Measurements from ENCODE around the gene PYDC2. TPM values are rescaled to one million over a fixed set of nuclear protein-coding genes. Genes with fewer than 3 reads are reported as not detected.

The PYDC2 gene
- not detected for polyA plus RNA-seq

DNA sequence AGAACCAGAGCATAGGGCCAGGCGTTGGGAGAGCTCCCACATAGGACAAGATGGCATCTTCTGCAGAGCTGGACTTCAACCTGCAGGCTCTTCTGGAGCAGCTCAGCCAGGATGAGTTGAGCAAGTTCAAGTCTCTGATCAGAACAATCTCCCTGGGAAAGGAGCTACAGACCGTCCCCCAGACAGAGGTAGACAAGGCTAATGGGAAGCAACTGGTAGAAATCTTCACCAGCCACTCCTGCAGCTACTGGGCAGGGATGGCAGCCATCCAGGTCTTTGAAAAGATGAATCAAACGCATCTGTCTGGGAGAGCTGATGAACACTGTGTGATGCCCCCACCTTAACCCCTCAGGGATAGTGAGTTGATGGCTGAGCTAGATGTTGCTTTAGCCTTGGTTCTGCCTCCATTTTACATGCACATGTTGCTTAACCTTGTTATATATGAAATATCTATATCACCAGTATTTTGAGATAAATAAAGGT, at the start of gene PYDC2:
PYDC2 (plus strand) TSS at position 51 of the 483 bp plus-strand sequence; CDS start at position 51, 0 bp downstream.
- Mint-ChIP-seq H3K9me3 (peaks cover 0 to 2% (median 0%) of the 10 kb centered on the region in 3 donors), H3K4me3 (no peak within 1 kb of the TSS), H3K4me1 (no peaks in the 10 kb centered on the region), H3K36me3 (no peaks in the 10 kb centered on the region), H3K27me3 (peaks cover 4% of the 10 kb centered on the region), H3K27ac (no peak within 1 kb of the TSS)

- no peak overlapping the region for H3K4me3 Mint-ChIP-seq
- H3K4me1 Mint-ChIP-seq: peaks cover 4 to 7% (median 5%) of the 10 kb centered on the region in 3 donors
- H3K36me3 Mint-ChIP-seq: peaks cover 2% of the 10 kb centered on the region
- no peaks in the 10 kb centered on the region for H3K27me3 Mint-ChIP-seq
- peaks cover 0 to 5% (median 3%) of the 10 kb centered on the region in 3 donors for H3K9me3 Mint-ChIP-seq
- no peak overlapping the region for H3K27ac Mint-ChIP-seq
These were observed 48.2 kb upstream of the PYDC2 start for GRCh38 chr3:191412759-191413158.

- peaks cover 4 to 7% (median 5%) of the 10 kb centered on the region in 3 donors for H3K4me1 Mint-ChIP-seq
- H3K27ac Mint-ChIP-seq: no peak overlapping the region
- H3K36me3 Mint-ChIP-seq: peaks cover 2% of the 10 kb centered on the region
These were observed 46.7 kb upstream of the PYDC2 start for GRCh38 chr3:191414286-191414685.

DNA sequence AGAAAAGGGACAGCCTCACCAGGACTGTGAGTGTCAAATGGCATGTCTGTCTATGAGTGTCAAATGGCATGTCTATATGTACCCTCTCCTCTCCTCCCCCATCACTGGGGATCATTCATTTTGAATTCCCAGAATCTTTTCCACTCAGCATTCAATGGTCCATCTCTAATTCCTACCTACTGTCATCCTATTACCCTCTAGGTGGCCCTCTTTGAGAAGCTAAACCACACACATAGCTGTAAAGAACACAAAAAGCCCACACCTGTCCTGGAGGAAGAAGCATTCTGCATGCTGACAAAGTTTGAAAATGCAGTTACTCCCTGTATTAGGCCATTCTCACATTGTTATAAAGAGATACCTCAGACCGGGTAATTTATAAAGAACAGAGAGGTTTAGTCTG, 46.2 kb upstream of the PYDC2 start:
- Mint-ChIP-seq H3K4me3 (no peak overlapping the region), H3K27ac (no peak overlapping the region), H3K9me3 (peaks cover 0 to 5% (median 2%) of the 10 kb centered on the region in 3 donors), H3K4me1 (peaks cover 4 to 7% (median 5%) of the 10 kb centered on the region in 3 donors), H3K27me3 (peaks cover 1% of the 10 kb centered on the region), H3K36me3 (peaks cover 2% of the 10 kb centered on the region)

More at GRCh38 chr3:191414286-191414685, 46.7 kb upstream of the PYDC2 start:
- Mint-ChIP-seq H3K4me3 (no peak overlapping the region), H3K9me3 (peaks cover 0 to 5% (median 3%) of the 10 kb centered on the region in 3 donors), H3K27me3 (peaks cover 1% of the 10 kb centered on the region)

DNA sequence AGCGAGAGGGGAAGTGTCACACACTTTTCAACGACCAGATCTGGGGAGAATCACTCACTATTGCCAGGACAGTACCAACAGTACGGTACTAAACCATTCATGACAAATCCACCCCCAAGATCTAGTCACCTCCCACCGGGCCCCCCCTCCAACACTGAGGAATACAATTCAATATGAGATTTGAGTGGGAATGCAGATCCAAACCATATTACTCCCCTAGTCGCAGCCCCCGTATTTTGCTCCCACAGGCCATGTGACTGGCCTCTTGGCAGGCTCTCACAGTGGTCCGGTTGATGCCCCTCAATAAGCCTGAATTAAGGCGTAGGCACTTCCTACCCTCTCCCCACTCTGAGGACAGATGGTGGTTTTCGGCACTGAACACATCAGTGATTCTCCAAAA, 45.4 kb upstream of the PYDC2 start:
- Mint-ChIP-seq H3K27ac (peak overlapping the region in 2 of 3 donors; percentile 47 to 56), H3K4me1 (peaks cover 4 to 7% (median 5%) of the 10 kb centered on the region in 3 donors), H3K9me3 (peaks cover 0 to 3% (median 0%) of the 10 kb centered on the region in 3 donors), H3K27me3 (peaks cover 1% of the 10 kb centered on the region), H3K36me3 (no peaks in the 10 kb centered on the region), H3K4me3 (peak overlapping the region in 1 of 4 donors; percentile 68)

DNA sequence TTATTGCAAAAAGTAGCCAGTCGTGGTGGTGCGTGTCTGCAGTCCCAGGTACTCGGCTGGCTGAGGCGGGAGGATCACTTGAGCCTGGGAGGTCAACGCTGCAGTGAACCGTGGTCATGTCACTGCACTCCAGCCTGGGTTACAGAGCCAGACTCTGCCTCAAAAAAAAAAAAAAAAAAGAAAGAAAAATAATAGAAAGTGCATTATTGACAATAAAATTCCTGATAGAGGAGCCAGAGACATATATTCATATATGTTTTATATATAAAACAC, 43.6 kb upstream of the PYDC2 start:
- H3K27ac Mint-ChIP-seq: no peak overlapping the region
- H3K4me3 Mint-ChIP-seq: no peak overlapping the region
- H3K9me3 Mint-ChIP-seq: peaks cover 0 to 3% (median 0%) of the 10 kb centered on the region in 3 donors
- no peaks in the 10 kb centered on the region for H3K36me3 Mint-ChIP-seq
- H3K4me1 Mint-ChIP-seq: peaks cover 4 to 7% (median 7%) of the 10 kb centered on the region in 3 donors
- peaks cover 1% of the 10 kb centered on the region for H3K27me3 Mint-ChIP-seq

DNA sequence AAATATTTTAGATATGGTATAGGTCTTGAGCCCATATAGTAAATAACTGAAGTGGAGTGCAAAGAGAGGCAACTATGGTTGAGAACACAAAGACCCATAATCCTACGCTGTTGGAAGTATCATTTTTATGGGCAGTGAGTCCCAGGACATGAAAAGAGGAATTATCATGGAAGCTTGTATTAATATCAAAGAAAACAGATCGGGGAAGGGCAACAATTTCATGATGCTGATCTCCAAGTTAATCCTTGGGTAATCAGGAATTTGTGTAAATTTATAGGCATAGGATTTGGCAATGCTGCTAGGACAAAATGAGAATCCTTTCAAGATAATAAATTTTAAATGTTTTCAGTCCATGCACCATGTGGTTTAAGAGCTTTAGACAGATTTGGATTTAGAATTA, 40.2 kb upstream of the PYDC2 start:
- Mint-ChIP-seq H3K4me3 (no peak overlapping the region), H3K4me1 (peaks cover 3 to 4% (median 4%) of the 10 kb centered on the region in 3 donors), H3K9me3 (peaks cover 0 to 5% (median 0%) of the 10 kb centered on the region in 3 donors), H3K27me3 (peaks cover 3% of the 10 kb centered on the region), H3K27ac (no peak overlapping the region), H3K36me3 (no peaks in the 10 kb centered on the region)

DNA sequence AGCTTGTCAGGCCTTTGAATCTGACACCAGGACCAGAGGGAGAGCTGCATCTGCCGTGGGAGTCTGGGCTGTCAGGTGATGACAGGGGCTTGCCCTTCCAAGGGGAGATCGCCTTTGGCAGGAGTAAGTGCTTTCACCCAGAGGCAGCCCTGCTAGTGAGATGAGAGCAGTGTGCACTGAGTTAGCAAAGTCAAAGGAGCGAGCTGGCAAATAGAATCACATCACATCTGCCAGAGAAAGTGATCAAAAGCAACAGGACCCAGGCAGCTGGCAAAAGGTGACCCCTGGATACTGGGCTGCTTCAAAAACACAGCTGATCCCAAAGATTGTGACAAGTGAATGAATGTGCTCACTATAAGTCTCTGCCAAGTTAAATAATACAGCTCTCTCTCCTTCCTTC, 36.1 kb upstream of the PYDC2 start:
- Mint-ChIP-seq H3K27me3 (peaks cover 2% of the 10 kb centered on the region), H3K27ac (no peak overlapping the region), H3K4me3 (no peak overlapping the region), H3K9me3 (peaks cover 0 to 5% (median 0%) of the 10 kb centered on the region in 3 donors), H3K36me3 (no peaks in the 10 kb centered on the region), H3K4me1 (peaks cover 0 to 1% (median 0%) of the 10 kb centered on the region in 3 donors)

- peaks cover 0 to 1% (median 0%) of the 10 kb centered on the region in 3 donors for H3K4me1 Mint-ChIP-seq
- H3K27ac Mint-ChIP-seq: no peak overlapping the region
- no peaks in the 10 kb centered on the region for H3K36me3 Mint-ChIP-seq
These were observed 35.6 kb upstream of the PYDC2 start for GRCh38 chr3:191425322-191425734.

GRCh38 chr3:191426311-191426710, 34.7 kb upstream of the PYDC2 start:
- Mint-ChIP-seq H3K9me3 (peaks cover 0 to 2% (median 0%) of the 10 kb centered on the region in 3 donors), H3K27me3 (peaks cover 2% of the 10 kb centered on the region), H3K36me3 (no peaks in the 10 kb centered on the region), H3K4me1 (peaks cover 0 to 1% (median 0%) of the 10 kb centered on the region in 3 donors), H3K27ac (no peak overlapping the region), H3K4me3 (no peak overlapping the region)

More at GRCh38 chr3:191425322-191425734, 35.6 kb upstream of the PYDC2 start:
- peaks cover 2% of the 10 kb centered on the region for H3K27me3 Mint-ChIP-seq
- no peak overlapping the region for H3K4me3 Mint-ChIP-seq
- H3K9me3 Mint-ChIP-seq: peaks cover 0 to 4% (median 0%) of the 10 kb centered on the region in 3 donors

DNA sequence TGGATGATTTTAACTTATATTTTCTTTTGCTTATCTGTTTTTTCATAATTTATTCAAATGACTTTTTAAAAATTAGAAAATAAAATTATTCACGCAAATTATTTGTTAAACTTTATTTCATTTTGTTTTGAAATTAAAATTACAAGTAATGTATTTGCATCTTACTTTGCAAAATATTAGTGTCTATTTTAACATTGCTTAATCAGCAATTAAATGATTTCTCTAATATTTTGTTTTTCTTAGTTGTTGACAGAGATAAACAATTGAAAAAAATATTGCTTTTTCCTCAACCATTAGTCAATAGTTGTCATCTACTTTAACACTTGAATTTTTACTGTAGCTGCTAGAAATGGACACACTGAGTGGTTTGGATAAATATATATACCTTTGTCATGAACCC, 32.8 kb upstream of the PYDC2 start:
- no peaks in the 10 kb centered on the region for H3K4me1 Mint-ChIP-seq
- H3K9me3 Mint-ChIP-seq: peaks cover 0 to 4% (median 0%) of the 10 kb centered on the region in 3 donors
- no peak overlapping the region for H3K4me3 Mint-ChIP-seq
- H3K27ac Mint-ChIP-seq: no peak overlapping the region
- peaks cover 2% of the 10 kb centered on the region for H3K27me3 Mint-ChIP-seq
- H3K36me3 Mint-ChIP-seq: peaks cover 3% of the 10 kb centered on the region

DNA sequence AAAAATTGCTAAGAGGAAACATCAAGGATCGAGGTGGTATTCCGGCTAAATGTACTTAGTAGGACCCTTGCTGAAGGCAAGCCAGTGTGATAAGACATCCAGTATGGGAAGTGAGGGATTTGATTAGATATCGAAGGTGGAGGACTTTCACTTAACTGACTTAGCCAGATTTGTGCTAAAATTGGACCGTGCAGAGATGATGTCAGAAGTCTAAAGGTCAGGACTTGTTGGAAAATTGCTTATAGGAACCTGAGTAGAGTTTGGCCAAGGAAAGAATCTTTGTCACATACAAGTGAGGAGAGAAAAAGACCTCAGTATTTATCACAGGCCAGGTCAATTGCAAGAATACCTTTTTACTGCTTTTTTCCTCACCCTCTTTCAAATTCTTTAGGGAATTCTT, 30.9 kb upstream of the PYDC2 start:
- Mint-ChIP-seq H3K4me3 (no peak overlapping the region), H3K27me3 (no peaks in the 10 kb centered on the region), H3K9me3 (peaks cover 0 to 2% (median 0%) of the 10 kb centered on the region in 3 donors), H3K27ac (peak overlapping the region in 1 of 3 donors; percentile 3), H3K36me3 (peaks cover 3% of the 10 kb centered on the region), H3K4me1 (no peaks in the 10 kb centered on the region)

- H3K4me1 Mint-ChIP-seq: peaks cover 4 to 7% (median 5%) of the 10 kb centered on the region in 3 donors
- H3K27me3 Mint-ChIP-seq: no peaks in the 10 kb centered on the region
- no peak overlapping the region for H3K4me3 Mint-ChIP-seq
- peaks cover 3% of the 10 kb centered on the region for H3K36me3 Mint-ChIP-seq
- peaks cover 0 to 2% (median 0%) of the 10 kb centered on the region in 3 donors for H3K9me3 Mint-ChIP-seq
- H3K27ac Mint-ChIP-seq: no peak overlapping the region
These were observed 29.7 kb upstream of the PYDC2 start for GRCh38 chr3:191431160-191431822.

GRCh38 chr3:191432162-191432561, 28.8 kb upstream of the PYDC2 start:
- Mint-ChIP-seq H3K4me3 (no peak overlapping the region), H3K9me3 (peaks cover 0 to 2% (median 0%) of the 10 kb centered on the region in 3 donors), H3K4me1 (peaks cover 4 to 8% (median 5%) of the 10 kb centered on the region in 3 donors), H3K27me3 (no peaks in the 10 kb centered on the region), H3K36me3 (peaks cover 3% of the 10 kb centered on the region), H3K27ac (no peak overlapping the region)

DNA sequence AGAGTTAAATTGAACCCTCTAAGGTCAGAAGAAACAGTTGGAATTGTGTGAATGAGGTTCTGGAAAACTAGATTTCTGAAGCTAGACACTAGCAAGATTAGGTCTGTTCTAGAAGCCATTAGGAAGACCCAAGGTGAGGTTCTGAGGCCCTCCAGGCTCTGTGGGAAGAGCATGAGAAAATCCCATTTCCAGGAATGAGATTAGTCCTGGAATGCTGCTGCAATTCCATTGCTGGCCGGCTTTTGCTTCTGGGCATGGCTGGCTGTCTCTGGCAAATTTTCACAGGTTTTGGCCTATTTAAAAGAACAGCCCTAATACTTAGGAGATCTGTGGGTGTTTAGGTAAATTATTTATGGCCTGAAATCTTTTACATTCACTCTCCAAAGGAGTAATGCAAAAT, 26.9 kb upstream of the PYDC2 start:
- H3K36me3 Mint-ChIP-seq: peaks cover 3% of the 10 kb centered on the region
- no peak overlapping the region for H3K27ac Mint-ChIP-seq
- no peaks in the 10 kb centered on the region for H3K27me3 Mint-ChIP-seq
- no peak overlapping the region for H3K4me3 Mint-ChIP-seq
- H3K4me1 Mint-ChIP-seq: peaks cover 4 to 8% (median 5%) of the 10 kb centered on the region in 3 donors
- peaks cover 0 to 2% (median 0%) of the 10 kb centered on the region in 3 donors for H3K9me3 Mint-ChIP-seq

DNA sequence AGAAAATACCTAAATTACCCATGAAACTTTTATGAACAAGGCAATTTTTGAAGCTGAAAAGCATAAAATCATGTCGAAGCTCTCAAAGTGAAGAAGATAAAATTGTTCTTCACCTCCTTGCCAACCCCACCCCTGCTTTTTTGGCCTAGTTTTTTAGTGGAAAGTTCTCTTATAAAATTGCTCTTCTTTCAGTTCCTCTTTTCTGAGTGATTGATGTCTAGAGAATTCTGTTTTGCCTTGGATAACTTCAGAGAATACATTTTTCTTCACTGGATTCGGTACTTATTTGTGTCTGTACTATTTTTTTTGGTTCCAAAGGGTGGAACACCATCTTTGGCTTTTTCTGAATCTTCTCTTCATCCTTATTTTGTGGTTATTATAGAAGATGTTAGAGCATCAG, 25.0 kb upstream of the PYDC2 start:
- Mint-ChIP-seq H3K4me3 (no peak overlapping the region), H3K36me3 (peaks cover 3% of the 10 kb centered on the region), H3K27me3 (no peaks in the 10 kb centered on the region), H3K9me3 (peaks cover 0 to 4% (median 2%) of the 10 kb centered on the region in 3 donors), H3K4me1 (peaks cover 4 to 8% (median 5%) of the 10 kb centered on the region in 3 donors), H3K27ac (no peak overlapping the region)

All from IgD-negative memory B cell (primary cell).